Hematopoietic multipotent progenitor cell treated with erythropoietin and hydrocortisone succinate and interleukin-3 and kit ligand, for 8 days (in vitro differentiated cells): Measurements from ENCODE around the gene CDRT4.
A peak's percentile ranks its signal among the peaks of the same experiment; 100 is the strongest.
"Not testable (repeated sequence)": the region's sequence is repeated elsewhere in the genome, so short reads cannot be mapped to it uniquely, and the experiment has no call there.

Source experiments
- DNase-seq: peaks from one replicate; pipeline ENCODE4 v3.0.0-alpha.2; 2015

CDRT4 gene

GRCh38 chr17:15456972-15457722, 10.3 kb downstream of the CDRT4 start:
- DNase-seq: no peak

- no peak for DNase-seq
Observed at GRCh38 chr17:15456496-15456895, 10.9 kb downstream of the CDRT4 start.

GRCh38 chr17:15454346-15454745, 13.1 kb downstream of the CDRT4 start:
- no peak for DNase-seq

- no peak for DNase-seq
Observed at GRCh38 chr17:15453782-15454181, 13.6 kb downstream of the CDRT4 start.

GRCh38 chr17:15453246-15453645, 14.2 kb downstream of the CDRT4 start:
- no peak for DNase-seq

- DNase-seq: no peak
Observed at GRCh38 chr17:15452746-15453145, 14.7 kb downstream of the CDRT4 start.

- no peak for DNase-seq
Observed at GRCh38 chr17:15451680-15452079, 15.7 kb downstream of the CDRT4 start.

- no peak for DNase-seq
Observed at GRCh38 chr17:15448580-15448956, 18.9 kb downstream of the CDRT4 start.

- DNase-seq: no peak
Observed at GRCh38 chr17:15447928-15448579, 19.4 kb downstream of the CDRT4 start.

- no peak for DNase-seq
Observed at GRCh38 chr17:15446036-15446435, 21.4 kb downstream of the CDRT4 start.

GRCh38 chr17:15444805-15445204, 22.6 kb downstream of the CDRT4 start:
- no peak for DNase-seq

GRCh38 chr17:15442311-15443180, 24.9 kb downstream of the CDRT4 start:
- DNase-seq: no peak

- no peak for DNase-seq
Observed at GRCh38 chr17:15441315-15441714, 26.1 kb downstream of the CDRT4 start.

- DNase-seq: no peak
Observed at GRCh38 chr17:15440347-15440746, 27.1 kb downstream of the CDRT4 start.

- not testable (repeated sequence) for DNase-seq
Observed at GRCh38 chr17:15439205-15439985, 28.0 kb downstream of the CDRT4 start.

- no peak for DNase-seq
Observed at GRCh38 chr17:15438491-15439105, 28.8 kb downstream of the CDRT4 start.

GRCh38 chr17:15437303-15437635, 30.2 kb downstream of the CDRT4 start:
- DNase-seq: no peak

GRCh38 chr17:15436473-15437302, 30.7 kb downstream of the CDRT4 start:
- peak; percentile 76 for DNase-seq

GRCh38 chr17:15434956-15435355, 32.5 kb downstream of the CDRT4 start:
- DNase-seq: no peak

GRCh38 chr17:15432807-15433611, 34.4 kb downstream of the CDRT4 start:
- no peak for DNase-seq

GRCh38 chr17:15431766-15432165, 35.7 kb downstream of the CDRT4 start:
- no peak for DNase-seq
